ENCODE measurements around the gene PSKH1.
"Not testable (repeated sequence)": the region's sequence is repeated elsewhere in the genome, so short reads cannot be mapped to it uniquely, and the experiment has no call there.

The PSKH1 gene

DNA sequence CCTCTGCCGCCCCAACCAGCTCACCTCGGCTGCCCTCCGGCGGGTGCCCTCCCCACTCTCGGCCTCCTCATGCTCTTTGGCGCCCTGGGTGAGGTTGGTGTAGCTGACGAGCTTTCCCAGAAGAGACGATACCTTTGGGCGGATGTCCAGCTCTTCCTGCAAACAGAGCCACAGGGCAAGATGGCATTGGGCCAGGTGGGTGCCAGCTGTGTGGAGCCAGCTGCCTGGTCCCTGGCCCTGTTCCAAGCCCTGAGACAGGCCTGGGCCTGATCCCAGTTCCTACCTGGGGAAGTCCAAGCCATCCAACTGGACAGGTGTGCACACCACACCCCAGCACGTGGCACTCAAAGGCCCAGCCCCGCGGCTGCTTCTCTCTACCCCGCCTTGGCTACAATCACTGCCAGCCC, 68.5 kb downstream of the PSKH1 start:
- DNase-seq (ENCODE audit: low read depth, low spot score) = no peak

DNA sequence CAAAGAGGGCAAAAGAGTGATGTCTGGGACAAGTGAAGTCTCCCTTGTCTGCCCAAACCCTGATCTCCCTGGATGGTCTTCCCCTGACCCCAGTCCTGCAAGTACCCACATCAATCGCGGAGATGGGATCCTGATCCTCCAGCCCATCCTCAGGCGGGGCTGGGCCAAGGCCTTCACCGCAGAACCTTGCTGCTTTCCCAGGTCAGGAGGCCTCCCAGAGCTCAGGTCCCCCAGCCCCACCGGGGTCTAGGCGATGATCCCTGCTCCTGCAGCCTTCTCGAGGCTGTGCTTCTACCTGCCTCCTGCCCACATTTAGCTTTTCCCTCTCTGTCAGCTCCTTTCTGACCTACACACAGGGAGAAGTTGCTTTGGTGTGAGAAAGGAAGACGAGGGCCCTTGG, 69.1 kb downstream of the PSKH1 start:
- DNase-seq (ENCODE audit: low read depth, low spot score) = no peak

DNA sequence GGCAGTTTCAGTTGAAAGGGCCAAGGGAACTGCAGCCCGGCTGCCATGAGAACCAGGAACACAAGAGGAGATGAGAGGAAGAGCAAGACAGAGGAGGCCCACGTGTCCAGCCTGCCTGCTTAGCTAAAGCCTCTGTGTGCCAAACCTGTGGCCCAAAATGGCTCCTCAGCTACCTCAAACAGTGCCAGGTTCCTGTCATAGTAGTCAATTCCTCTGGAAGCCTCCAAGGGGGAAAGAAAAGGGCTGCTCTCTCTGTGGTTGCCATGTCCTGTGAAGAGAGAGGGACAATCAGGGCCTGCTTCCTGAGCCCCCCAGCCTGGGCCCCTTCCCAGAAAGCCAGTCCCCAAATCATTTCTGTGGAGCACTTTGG, 70.2 kb downstream of the PSKH1 start:
- no peak for DNase-seq (ENCODE audit: low read depth, low spot score)

DNA sequence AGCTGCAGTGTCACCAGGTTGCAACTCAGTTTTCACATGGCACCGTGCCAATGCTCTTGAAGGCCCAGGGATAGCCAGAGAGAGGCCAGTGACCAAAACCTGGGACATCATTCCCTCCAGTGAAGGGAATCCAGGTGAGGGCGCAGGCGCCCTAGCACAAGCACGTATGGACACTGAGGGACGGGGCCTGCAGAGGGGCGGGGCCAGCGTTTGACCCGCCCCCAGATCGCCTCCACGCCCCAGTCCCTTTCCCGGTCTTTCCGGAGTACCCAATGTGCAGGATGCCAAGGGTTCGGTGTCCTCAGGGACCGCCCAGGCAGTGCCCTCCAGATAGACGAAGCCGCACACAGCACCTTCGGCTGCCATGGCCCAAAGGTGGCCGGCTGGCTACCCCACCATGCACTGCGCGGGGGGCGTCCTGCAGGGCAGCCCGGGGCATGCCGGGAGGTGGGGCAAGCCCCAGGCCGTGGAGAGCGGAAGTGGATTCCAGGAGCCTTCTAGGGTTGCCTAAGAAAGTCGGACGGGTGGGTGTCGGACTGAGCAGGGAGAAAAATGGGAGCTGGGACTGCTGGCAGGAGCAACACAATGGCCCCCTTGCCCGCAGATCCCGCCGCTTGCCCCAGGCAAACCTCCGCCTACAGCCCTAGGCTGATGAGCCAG, 70.7 kb downstream of the PSKH1 start:
- no peak for DNase-seq (ENCODE audit: low read depth, low spot score)

DNA sequence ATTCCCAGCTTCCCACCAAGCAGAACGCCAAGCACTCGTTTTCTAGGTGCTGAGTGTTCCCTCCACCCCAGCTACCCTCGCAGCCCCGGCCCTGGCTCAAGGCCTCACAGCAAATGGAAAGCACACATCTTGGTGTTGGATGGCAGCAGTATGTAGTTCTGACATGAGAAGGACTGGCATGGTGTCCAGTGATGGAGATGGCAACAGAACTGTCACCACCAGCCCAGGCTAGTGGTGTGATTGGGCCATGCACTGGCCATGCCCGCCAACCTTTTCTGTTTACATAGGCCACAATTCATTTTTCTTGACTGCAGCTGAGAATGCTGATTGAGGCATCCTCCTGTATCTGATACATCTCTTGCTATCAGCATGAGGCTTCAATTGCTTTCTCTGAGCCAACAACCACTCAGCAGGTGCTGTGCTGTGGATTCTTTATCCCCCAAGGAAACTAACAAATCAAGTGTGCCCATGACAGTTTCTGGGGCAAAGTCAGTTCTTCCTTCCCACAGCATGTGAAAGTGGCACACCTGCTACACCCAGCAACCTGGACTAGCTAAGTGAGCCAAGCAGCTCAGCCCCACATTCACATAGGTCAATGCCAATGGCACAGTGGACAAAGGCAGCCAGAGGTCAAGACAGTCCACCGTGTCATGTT, 71.5 kb downstream of the PSKH1 start:
- DNase-seq (ENCODE audit: low read depth, low spot score) = no peak

DNA sequence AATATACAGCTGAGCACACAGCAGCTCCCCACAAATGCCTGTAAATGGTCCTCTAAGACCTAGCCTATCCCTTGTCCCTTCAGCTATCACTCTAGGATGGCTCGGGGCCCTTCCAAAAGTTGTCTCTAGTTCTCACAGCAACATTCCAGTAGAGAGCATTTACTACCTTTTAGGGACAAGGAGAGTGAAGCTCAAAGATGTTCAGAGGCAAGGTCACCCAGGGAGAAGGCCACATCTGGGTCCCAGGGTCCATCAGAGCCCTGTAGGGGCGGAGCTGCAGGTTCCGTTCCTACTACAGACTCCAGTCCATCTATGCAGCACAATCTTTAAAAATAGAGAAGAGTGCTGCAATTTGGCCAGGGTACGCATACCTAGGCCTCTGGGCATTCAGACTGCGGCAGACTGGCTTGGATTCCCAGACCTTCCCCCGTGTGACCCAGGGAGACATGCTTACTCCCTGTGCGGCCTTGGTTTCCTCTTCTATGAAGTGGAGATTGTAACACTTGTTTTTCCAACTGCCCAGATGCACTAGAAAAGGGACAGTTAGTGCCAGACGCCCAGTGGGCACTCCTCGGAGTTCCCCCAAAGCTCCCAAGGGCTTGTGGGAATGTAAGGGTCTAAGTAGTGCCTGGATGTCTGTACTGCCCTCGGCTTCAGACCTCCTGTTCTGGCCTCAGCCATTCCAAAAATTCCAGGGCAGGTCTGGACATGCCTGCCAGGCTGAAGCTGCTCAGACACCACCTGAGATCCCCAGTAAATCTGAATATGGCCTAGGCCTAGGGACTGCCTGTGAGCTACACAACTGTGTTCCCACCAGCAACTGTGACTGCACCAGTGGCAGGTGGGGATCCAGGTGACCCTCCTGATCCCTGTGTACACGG, 72.9 kb downstream of the PSKH1 start:
- no peak for DNase-seq (ENCODE audit: low read depth, low spot score)

DNA sequence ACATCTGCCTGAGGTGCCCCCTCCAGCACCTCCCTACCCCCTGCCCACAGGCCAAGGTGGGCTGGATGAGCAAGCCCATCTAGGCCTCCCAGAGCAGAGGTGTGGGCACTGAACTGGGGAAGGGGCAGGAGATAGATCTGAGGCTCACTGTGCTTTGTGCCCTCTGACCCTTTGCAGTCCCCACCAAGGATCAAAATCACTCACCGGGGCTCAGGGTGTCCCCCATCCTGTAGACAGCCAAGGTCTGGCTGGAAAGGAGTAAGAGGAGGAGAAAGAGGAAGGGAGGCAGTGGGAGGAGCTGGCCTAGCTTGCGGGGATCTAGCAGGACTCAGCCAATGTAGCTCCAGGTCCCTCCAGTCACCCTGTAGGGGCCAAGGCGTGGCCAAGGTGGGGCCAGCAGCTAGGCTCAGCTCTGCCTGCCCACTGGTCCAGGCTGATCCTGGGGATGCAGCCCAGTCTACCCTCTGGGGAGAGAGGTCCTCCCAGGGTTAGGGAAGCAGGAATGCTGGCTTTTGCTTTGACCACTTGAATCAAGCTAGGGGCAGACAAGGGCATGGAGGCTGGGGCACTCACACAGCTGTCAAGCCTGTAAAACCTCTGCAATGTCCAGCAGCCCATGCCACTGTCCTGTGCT, 73.6 kb downstream of the PSKH1 start:
- no peak for DNase-seq (ENCODE audit: low read depth, low spot score)

DNA sequence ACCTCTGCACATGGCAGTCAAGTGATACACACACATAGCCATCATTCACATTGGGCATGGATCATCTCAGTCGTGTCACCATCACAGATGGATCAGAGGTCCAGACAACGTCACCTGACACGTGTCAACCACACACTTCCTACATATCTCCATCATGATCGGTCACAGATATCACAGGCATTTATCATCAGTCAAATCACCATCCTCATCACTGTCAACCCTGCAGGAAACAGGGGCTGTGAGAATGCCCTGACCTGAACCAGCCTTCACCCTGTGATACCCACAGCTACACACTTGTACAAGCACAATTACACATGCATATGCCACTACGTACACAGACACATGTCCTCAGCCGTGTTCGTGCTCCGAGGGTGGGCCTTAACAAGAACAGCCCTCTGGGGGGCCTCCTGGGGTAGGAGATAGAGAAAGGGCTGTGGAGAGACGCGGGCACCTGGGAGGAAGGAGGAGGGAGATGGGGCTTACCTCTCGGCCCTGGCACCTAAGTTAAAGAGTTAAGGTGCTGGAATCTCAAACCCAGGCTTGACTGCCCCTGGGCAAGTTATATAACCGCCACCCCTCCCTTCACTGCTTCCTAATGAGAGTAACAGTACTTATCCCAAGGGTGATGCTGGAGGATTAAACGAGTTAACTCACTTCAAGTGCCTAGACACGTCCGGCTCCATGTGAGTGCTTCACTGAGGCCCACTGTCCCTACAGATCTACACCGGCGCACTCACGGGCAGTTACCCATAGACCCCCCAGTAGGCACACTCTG, 74.3 kb downstream of the PSKH1 start:
- no peak for DNase-seq (ENCODE audit: low read depth, low spot score)

DNA sequence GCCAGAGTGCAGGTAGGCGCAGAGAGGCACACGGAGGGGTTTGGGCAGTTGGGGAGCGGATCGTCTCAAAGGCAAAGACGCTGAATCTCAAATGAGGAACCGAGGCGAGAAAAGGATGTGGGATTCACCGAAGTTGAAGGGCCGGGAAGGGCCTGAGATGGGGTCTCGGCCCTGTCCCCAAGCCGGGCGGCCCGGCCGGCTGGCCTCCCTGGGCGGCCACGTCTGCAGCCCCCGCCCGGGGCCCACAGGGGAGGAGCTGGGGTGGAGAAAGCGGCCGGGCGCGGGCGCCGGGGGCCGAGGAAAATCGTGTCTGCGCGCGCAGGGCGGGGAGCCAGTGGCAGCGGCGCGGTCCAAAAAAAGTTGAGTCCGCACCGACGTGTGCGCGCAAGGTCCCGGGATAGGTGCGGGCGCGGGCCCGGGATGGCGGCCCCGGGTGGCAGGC, 74.9 kb downstream of the PSKH1 start:
- DNase-seq (ENCODE audit: low read depth, low spot score) = no peak

DNA sequence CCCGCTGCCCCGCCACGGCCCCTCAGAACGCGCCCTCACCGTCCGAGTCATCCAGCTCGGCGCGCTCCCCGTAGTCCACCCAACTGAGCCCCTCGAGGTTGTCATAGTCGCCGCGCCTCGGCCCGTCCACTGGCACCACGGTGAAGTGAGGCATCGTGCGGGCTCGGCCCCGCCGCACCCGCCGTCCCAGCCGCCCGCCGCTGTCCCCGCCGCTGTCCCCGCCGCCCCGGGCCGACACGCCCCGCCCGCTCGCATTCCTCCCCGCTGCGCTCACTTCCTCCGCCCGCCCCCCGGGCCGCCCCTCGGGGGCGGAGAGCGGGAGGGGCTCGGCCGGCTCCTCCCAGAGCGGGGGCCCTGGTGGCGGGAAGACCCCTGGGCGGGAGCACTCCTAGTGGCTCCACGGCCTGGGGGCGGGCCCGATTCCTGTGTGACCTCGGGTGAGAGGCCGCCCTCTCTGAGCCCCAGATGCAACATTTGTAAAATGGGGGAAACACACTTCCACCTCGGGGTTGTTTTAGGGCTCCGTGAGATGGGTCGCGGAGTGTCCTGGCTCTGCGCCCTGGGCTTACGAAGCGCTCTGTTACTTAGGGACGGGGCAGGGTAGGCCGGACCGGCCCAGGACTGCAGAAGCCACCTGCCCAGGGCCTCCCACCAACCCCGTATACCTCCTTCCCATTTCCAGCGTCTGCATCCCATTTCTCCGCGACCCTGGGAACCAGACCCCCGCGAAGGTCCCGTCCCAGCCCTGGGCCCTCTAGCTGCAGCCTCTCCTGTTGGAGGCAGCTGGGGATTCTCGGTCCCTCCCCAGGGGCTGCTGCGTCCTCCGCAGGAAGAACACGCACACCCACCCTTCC, 75.6 kb downstream of the PSKH1 start, which contains the start of gene SLC12A4:
SLC12A4 (minus strand) TSS at position 238 of the 854 bp plus-strand sequence; CDS start at position 154, 84 bp downstream.
- DNase-seq (ENCODE audit: low read depth, low spot score) = no peak

DNA sequence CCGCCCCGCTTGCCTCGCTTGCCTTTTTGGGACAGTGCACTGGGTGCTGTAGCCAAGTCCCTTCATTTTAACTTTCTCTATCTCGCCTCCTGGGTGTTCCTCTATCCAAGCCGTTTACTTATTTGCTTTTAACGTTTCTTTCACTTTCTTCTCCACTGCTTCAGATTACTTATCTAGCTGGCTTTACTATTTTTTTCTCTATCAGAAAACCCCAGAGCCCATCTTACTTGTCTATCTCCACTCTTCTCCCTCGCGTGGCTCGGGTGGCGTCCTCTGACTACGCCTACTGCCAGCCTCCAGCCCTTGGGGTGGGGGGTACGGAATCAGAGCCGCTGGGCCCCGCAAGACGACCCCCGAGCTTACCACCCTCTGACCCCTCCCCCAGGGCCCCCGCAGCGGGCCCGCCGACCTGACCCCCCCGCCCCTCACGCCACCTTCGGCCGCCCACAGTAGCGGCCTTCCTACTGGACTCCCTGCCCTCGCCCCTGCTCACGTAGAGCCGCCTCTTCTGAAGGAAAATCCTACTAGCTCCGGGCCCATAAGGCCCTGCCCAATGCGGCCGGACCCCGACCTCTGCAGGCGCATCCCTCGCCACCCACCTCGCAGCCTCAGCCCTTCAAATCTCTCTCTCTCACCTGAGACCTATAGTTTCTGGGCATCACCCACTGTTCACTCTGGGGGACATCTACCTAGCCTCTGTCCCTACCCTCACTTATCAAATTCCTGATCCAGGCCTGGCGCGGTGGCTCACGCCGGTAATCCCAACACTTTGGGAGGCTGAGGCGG, 76.4 kb downstream of the PSKH1 start:
- no peak for DNase-seq (ENCODE audit: low read depth, low spot score)

DNA sequence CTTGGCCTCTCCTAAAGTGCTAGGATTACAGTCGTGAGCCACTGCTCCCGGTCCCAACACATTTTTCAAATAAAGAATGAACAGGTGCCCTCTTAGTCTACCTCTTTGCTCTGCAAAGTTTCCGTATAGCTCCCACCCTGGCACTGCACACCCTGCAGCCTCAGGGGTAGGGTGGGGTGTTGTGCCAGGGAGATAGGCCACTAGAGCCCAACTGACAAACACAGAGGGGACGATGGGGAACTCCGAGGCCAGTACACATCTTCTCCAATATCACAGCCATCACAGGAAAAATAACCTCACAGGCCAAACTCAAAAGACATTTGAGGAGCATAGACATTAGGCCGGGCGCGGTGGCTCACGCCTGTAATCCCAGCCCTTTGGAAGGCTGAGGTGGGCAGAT, 78.1 kb downstream of the PSKH1 start:
- no peak for DNase-seq (ENCODE audit: low read depth, low spot score)

DNA sequence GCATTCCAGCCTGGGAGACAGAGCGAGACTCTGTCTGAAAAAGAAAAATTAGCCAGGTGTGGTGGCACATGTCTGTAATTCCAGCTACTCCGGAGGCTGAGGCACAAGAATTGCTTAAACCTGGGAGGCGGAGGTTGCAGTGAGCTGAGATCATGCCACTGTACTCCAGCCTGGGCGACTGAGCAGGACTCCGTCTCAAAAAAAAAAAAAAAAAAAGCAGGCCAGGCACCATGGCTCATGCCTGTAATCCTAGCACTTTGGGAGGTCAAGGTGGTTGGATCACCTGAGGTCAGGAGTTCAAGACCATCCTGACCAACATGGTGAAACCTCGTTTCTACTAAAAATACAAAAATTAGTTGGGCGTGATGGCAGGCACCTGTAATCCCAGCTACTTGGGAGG, 79.2 kb downstream of the PSKH1 start:
- not testable (repeated sequence) for DNase-seq (ENCODE audit: low read depth, low spot score)

DNA sequence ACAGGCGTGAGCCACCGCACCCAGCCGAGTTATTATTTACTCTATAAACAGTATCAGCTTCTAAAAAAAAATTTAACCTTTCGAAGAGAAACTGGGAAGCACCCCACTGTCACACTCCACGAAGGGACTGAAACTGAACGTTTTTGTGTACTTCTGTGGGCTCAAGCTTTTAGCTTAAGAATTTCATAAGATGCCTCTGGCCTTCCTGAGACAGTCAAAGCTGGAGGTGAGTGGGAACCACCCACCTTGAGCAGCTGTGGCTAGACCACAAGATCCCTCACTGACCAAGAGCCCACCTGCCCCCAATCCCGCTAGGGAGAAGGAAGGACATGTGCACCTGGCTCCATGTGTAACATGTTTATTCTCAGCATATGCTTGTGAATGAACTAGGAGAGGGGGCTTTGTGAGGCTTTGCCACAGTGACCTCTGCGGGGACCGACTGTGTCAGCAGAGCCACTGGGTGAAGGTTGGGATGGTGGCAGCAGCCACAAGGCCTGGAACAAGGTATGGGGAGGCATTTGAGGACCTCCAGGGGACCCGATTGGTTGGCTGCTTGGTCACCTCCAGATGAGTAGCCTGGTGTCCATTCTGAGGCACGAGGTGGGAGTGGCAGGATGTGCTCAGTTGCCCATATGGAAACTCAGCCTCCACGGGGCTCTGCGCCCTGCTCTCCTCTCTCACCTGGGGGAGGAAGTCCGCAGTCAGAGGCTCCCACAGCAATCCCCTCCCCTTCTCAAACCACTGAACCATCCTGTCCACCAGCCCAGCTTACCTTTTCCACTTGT, 82.5 kb downstream of the PSKH1 start:
- DNase-seq (ENCODE audit: low read depth, low spot score) = no peak

DNA sequence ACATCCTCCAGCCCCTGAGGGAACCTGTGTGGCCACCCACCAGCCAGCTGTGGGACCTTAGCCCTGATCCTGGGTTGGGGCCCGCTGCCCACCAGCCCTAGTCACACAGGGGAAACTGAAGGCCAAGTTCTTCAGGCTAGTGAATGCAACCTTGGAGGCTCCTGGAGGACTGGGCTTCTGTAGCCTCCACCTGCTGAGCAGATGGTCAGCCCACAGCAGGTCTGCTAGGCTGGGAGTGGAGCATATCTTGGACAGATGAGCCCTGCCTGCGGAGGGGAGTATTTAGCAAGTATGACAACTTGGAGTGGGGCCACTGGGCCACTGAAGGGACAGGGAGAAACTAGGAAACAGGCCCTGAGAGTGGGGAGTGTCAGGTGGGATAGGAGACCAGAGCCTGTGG, 83.2 kb downstream of the PSKH1 start:
- no peak for DNase-seq (ENCODE audit: low read depth, low spot score)

DNA sequence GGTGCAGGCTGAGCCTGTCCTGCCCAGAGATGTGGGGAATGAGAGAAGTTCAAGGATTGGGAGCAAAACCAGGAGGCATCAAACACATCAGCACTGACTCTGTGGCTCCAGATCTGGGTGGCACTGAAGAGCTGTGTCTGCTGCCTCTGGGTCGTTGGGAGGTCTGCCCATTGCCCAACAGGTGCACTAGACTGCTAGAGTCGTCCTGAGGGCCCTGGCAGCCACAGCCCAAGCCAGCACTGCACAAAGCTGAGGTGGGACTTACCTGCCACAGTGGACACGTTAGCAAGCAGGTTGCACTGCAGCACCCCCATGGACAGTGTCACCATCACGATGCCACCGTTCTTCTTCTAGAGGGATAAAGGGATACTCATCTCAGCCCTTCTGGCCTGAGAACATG, 84.0 kb downstream of the PSKH1 start:
- DNase-seq (ENCODE audit: low read depth, low spot score) = no peak

DNA sequence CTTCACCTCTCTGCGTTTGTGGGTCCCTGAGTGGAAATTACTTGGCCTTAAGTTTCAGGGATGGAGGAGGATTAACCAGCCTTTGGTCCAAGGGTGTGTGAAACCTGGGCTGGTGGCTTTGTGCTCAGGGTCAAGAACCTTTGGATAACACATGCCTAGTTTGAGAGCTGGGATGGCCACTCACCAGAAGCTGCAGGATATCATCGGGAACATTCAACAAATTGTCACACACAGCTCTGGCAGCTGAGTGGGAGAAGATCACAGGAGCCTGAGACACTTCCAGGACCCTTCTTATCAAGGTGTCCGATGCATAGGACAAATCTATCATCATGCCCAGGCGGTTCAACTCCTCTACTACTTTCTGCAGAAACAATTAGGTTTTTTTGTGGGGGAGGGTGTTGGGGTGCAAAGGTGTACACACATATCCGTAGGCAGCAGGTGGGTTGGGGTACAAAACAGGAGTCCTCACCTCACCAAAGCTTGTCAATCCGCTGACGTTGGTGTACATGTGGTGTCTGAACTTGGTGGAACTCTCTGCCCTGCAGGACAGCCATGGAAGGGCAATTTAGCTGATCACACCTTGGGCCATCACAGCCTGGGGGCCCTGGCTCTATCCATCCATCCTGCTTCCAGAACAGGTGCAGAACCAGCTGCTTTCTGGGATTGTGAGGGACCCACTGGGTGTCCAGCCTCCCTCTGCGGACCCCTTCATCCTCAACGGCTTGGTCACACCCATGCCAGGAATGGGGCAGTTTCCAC, 84.6 kb downstream of the PSKH1 start:
- DNase-seq (ENCODE audit: low read depth, low spot score) = no peak
